Cardiac fibroblast (primary cell): ENCODE measurements around the gene MTCH2.
"Not testable (repeated sequence)": the region's sequence is repeated elsewhere in the genome, so short reads cannot be mapped to it uniquely, and the experiment has no call there.

Experiments used
- DNase-seq, 2 donors: peaks; one replicate each; pipeline versions ENCODE4 v3.0.0 to v3.0.0-alpha.2; 2010; ENCODE audit warnings: low read depth in 2 of 2
- H3K4me3 ChIP-seq, 2 donors: replicated peaks in 1 of 2; 1 replicate in 1 of 2; 2 replicates in 1 of 2; pipeline ENCODE4 v1.5.1; 2011; ENCODE audit warnings: low read depth in 2 of 2, low read length in 2 of 2, mild to moderate bottlenecking in 2 of 2, moderate library complexity in 1 of 2
- CTCF ChIP-seq: IDR thresholded peaks from one replicate; pipeline ENCODE4 v1.5.1; 2011; ENCODE audit warnings: low read depth, mild to moderate bottlenecking, low read length, inconsistent platforms

The MTCH2 gene

GRCh38 chr11:47642099-47642855 is at the start of gene MTCH2:
Gene MTCH2, minus strand, starts transcription at chr11:47642559. Its CDS starts 94 bp downstream, at chr11:47642465.
- peak within 1 kb of the TSS; percentile 91 to 92 for H3K4me3 ChIP-seq
- peak; percentile 11 for TF ChIP-seq CTCF
- peak; percentile 98 to 99 for DNase-seq

- DNase-seq = no peak
- no peak for TF ChIP-seq CTCF
- H3K4me3 ChIP-seq = no peak overlapping the region
Measured at GRCh38 chr11:47691979-47692378, 49.6 kb upstream of the MTCH2 start.

- no peak overlapping the region for H3K4me3 ChIP-seq
- no peak for DNase-seq
- TF ChIP-seq CTCF = no peak
Measured at GRCh38 chr11:47689480-47689879, 47.1 kb upstream of the MTCH2 start.

GRCh38 chr11:47688991-47689390 is 46.6 kb upstream of the MTCH2 start:
- H3K4me3 ChIP-seq = no peak overlapping the region
- no peak for TF ChIP-seq CTCF
- no peak for DNase-seq

- H3K4me3 ChIP-seq = no peak overlapping the region
- no peak for TF ChIP-seq CTCF
- no peak for DNase-seq
Measured at GRCh38 chr11:47688111-47688510, 45.8 kb upstream of the MTCH2 start.

- not testable (repeated sequence) for H3K4me3 ChIP-seq, DNase-seq
Measured at GRCh38 chr11:47686704-47687103, 44.3 kb upstream of the MTCH2 start.

- TF ChIP-seq CTCF = no peak
- DNase-seq = no peak
- no peak overlapping the region for H3K4me3 ChIP-seq
Measured at GRCh38 chr11:47686151-47686550, 43.8 kb upstream of the MTCH2 start.
